ENCODE measurements around the gene PSG6.
"Not testable (repeated sequence)": the region's sequence is repeated elsewhere in the genome, so short reads cannot be mapped to it uniquely, and the experiment has no call there.

GRCh38 chr19:42934726-42935125 lies 17.0 kb upstream of the PSG6 start:
- not testable (repeated sequence) for TF ChIP-seq KLF16 (tag by site-specific recombination; IDR thresholded peaks at IDR 0.05); CTCF (tag by site-specific recombination; IDR thresholded peaks at IDR 0.05); ZNF639 (tag by site-specific recombination; IDR thresholded peaks at IDR 0.05); ZNF561 (tag by site-specific recombination; IDR thresholded peaks at IDR 0.05; ENCODE audit: borderline replicate concordance); ZNF704 (tag by site-specific recombination; IDR thresholded peaks at IDR 0.05); TSHZ1 (tag by site-specific recombination; IDR thresholded peaks at IDR 0.05; ENCODE audit: borderline replicate concordance); ZNF37A (tag by site-specific recombination; IDR thresholded peaks at IDR 0.05); ZNF585B (tag by site-specific recombination; IDR thresholded peaks at IDR 0.05); ZNF670 (tag by site-specific recombination; IDR thresholded peaks at IDR 0.05; ENCODE audit: low read depth); KLF8 (tag by site-specific recombination; IDR thresholded peaks at IDR 0.05); PRDM10 (tag by site-specific recombination; IDR thresholded peaks at IDR 0.05); SCRT1 (tag by site-specific recombination; IDR thresholded peaks at IDR 0.05; ENCODE audit: borderline replicate concordance); ZNF138 (tag by site-specific recombination; IDR thresholded peaks at IDR 0.05; ENCODE audit: borderline replicate concordance); ZNF426 (tag by site-specific recombination; IDR thresholded peaks at IDR 0.05)
